Panc1 (cell line): ENCODE data around the gene ACKR4. TPM values are rescaled to one million over a fixed set of nuclear protein-coding genes. Genes with fewer than 3 reads are reported as not detected.

Experiments
- ATAC-seq: fragments of 200-7000 bp; cut with Tn5 transposase; 2 replicates; pipeline ENCODE4 v1.9.1; 2020; ENCODE audit warnings: mild to moderate bottlenecking, moderate library complexity
- BruUV-seq: library from RNA; stranded (reverse); fragments of 400-500 nt; replicated peaks from 2 replicates; lab custom pipeline; 2021; lab: Mats Ljungman, UMichigan
- CTCF ChIA-PET: fragments of 300-600 bp; sonication (Branson Sonifier 250); formaldehyde crosslinking; loops from one replicate; lab custom pipeline; 2022; ENCODE audit warnings: antibody characterized with exemption; lab: Charles Lee
- POLR2A ChIA-PET: fragments of 300-600 bp; sonication (Branson Sonifier 250); formaldehyde crosslinking; loops from one replicate; lab custom pipeline; 2022; ENCODE audit warnings: antibody characterized with exemption; lab: Charles Lee
- DNase-seq: peaks from one replicate; pipeline ENCODE4 v3.0.0-alpha.2; 2010; ENCODE audit warnings: low read depth, low spot score
- H3K27ac ChIP-seq: 2 replicates; pipeline ENCODE4 v1.5.1; 2011; ENCODE audit warnings: mild to moderate bottlenecking, low read length, inconsistent platforms
- H3K27me3 ChIP-seq: fragments of 200-500 bp; sonication (Bioruptor generic); 2 replicates; pipeline ENCODE4 v1.6.0; 2014; ENCODE audit warnings: low read length, inconsistent platforms; ENCODE audit not compliant: control insufficient read depth, insufficient read depth
- H3K36me3 ChIP-seq: fragments of 200-500 bp; sonication (Bioruptor generic); 2 replicates; pipeline ENCODE4 v1.5.1; 2014; ENCODE audit warnings: inconsistent platforms, mild to moderate bottlenecking, low read length, moderate library complexity; ENCODE audit not compliant: control insufficient read depth, insufficient read depth
- H3K4me1 ChIP-seq: 2 replicates; pipeline ENCODE4 v1.5.1; 2011; ENCODE audit warnings: inconsistent platforms, mild to moderate bottlenecking, low read length, moderate library complexity; ENCODE audit not compliant: control insufficient read depth, insufficient read depth
- H3K4me3 ChIP-seq, 2 experiments: 2 replicates each; pipeline ENCODE4 v1.5.1; 2011 to 2012; ENCODE audit warnings: low read depth in 2 of 2, low read length in 2 of 2, mild to moderate bottlenecking in 2 of 2, inconsistent platforms in 1 of 2, moderate library complexity in 1 of 2
- H3K9me3 ChIP-seq: fragments of 200-500 bp; sonication (Bioruptor generic); 2 replicates; pipeline ENCODE4 v1.5.1; 2014; ENCODE audit warnings: low read depth, mild to moderate bottlenecking, inconsistent platforms, low read length, moderate library complexity; ENCODE audit not compliant: control insufficient read depth, insufficient read depth
- POLR2AphosphoS5 ChIP-seq: IDR thresholded peaks from 2 replicates; pipeline ENCODE4 v1.6.1; 2012; ENCODE audit warnings: mild to moderate bottlenecking, low read depth, low read length, moderate library complexity
- SIN3A ChIP-seq: IDR thresholded peaks from 2 replicates; pipeline ENCODE4 v1.6.1; 2012; ENCODE audit warnings: low read depth, mild to moderate bottlenecking, low read length, moderate library complexity, borderline replicate concordance; ENCODE audit not compliant: insufficient read depth
- TCF7L2 ChIP-seq: IDR thresholded peaks from 2 replicates; pipeline ENCODE4 v1.6.1; 2011; ENCODE audit warnings: mild to moderate bottlenecking, low read depth, low read length, inconsistent platforms
- in situ Hi-C: cut with HindIII; loops from 2 replicates; pipeline ENCODE4 v1.10.0; 2016; ENCODE audit warnings: low sequenced_read_pairs, low pct_unique_long_range_greater_than_20kb
- intact Hi-C: fragments of 100-400 bp; cut with micrococcal nuclease; formaldehyde crosslinking; loops from one replicate; pipeline ENCODE4 v1.10.0; 2022; ENCODE audit not compliant: unreplicated experiment
- total RNA-seq: library from RNA; stranded (reverse); gene quantifications from one replicate; pipeline ENCODE4 v1.2.1, GENCODE V29; 2021; ENCODE audit not compliant: unreplicated experiment
- TF ChIP-seq, protein P1 (sequence below): fragments of 450-650 bp; IDR thresholded peaks from 2 replicates; pipeline ENCODE4 v1.5.1; 2017; ENCODE audit warnings: mild to moderate bottlenecking
- TF ChIP-seq, protein P2 (sequence below), 2 experiments: IDR thresholded peaks; 2 replicates each; pipeline ENCODE4 v1.6.1; 2011 to 2012; ENCODE audit warnings: low read depth in 2 of 2, control low read depth in 1 of 2, low read length in 1 of 2, mild to moderate bottlenecking in 1 of 2, moderate library complexity in 1 of 2; ENCODE audit not compliant: insufficient read depth in 1 of 2

The ACKR4 gene
- total RNA-seq, 1 experiment from 2014 or later = not detected

DNA sequence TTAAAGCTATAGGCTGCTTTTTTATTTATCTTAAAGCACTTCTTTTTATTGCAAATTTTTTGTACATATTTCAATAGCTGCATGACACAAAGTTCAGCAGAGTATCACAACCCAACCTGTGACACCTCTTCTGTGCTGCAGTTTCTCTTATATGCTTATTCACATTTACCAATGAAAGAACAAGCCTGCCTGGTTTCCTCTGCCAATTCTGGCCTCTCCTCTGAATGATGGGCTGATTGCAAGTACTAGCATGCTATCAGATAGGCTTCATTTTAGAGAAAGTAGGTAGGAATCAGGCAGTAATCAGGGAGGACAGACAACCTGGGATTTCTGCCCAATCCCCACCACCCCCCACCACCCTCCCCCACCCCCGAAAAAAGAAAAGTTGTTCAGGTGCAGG lies 26.6 kb downstream of the ACKR4 start:
- Histone ChIP-seq H3K36me3 (0 out of 2 replicates have a peak, but pooled peaks cover 2% of the 10 kb centered on the region), H3K27ac (no peak overlapping the region), H3K4me1 (no peaks in the 10 kb centered on the region), H3K9me3 (no peaks in the 10 kb centered on the region), H3K4me3 (no peak overlapping the region), H3K27me3 (no peaks in the 10 kb centered on the region)
- in situ Hi-C loops = no loop called here
- DNase-seq (no peak), ATAC-seq (no peak)
- ChIA-PET POLR2A (no interaction called here), CTCF (no interaction called here)
- no TSS peak for BruUV-seq
- intact Hi-C loops = no loop called here
- TF ChIP-seq, protein P1, sequence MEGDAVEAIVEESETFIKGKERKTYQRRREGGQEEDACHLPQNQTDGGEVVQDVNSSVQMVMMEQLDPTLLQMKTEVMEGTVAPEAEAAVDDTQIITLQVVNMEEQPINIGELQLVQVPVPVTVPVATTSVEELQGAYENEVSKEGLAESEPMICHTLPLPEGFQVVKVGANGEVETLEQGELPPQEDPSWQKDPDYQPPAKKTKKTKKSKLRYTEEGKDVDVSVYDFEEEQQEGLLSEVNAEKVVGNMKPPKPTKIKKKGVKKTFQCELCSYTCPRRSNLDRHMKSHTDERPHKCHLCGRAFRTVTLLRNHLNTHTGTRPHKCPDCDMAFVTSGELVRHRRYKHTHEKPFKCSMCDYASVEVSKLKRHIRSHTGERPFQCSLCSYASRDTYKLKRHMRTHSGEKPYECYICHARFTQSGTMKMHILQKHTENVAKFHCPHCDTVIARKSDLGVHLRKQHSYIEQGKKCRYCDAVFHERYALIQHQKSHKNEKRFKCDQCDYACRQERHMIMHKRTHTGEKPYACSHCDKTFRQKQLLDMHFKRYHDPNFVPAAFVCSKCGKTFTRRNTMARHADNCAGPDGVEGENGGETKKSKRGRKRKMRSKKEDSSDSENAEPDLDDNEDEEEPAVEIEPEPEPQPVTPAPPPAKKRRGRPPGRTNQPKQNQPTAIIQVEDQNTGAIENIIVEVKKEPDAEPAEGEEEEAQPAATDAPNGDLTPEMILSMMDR = no peak
- TF ChIP-seq, protein P2, sequence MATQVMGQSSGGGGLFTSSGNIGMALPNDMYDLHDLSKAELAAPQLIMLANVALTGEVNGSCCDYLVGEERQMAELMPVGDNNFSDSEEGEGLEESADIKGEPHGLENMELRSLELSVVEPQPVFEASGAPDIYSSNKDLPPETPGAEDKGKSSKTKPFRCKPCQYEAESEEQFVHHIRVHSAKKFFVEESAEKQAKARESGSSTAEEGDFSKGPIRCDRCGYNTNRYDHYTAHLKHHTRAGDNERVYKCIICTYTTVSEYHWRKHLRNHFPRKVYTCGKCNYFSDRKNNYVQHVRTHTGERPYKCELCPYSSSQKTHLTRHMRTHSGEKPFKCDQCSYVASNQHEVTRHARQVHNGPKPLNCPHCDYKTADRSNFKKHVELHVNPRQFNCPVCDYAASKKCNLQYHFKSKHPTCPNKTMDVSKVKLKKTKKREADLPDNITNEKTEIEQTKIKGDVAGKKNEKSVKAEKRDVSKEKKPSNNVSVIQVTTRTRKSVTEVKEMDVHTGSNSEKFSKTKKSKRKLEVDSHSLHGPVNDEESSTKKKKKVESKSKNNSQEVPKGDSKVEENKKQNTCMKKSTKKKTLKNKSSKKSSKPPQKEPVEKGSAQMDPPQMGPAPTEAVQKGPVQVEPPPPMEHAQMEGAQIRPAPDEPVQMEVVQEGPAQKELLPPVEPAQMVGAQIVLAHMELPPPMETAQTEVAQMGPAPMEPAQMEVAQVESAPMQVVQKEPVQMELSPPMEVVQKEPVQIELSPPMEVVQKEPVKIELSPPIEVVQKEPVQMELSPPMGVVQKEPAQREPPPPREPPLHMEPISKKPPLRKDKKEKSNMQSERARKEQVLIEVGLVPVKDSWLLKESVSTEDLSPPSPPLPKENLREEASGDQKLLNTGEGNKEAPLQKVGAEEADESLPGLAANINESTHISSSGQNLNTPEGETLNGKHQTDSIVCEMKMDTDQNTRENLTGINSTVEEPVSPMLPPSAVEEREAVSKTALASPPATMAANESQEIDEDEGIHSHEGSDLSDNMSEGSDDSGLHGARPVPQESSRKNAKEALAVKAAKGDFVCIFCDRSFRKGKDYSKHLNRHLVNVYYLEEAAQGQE (IDR thresholded peaks at IDR 0.05; ENCODE audit: insufficient read depth in 1 of 2, low read depth in 2 of 2, low read length in 1 of 2) = no peak
- no peak for TF ChIP-seq POLR2AphosphoS5

DNA sequence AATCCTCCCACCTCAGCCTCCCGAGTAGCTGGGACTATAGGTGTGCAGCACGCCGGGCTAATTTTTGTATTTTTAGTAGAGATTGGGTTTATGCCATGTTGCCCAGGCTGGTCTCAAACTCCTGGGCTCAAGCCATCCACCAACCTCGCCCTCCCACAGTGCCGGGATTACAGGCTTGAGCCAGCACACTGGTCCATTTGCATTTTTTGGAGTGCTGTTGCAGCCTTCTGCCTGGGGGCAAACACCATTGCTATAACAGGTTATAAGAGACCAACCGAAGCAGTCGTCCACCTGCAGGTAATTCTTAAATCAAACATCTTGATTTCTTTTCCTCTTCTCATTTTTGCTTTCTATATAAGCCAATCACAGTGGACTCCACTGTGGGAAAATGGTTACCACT lies 27.7 kb downstream of the ACKR4 start:
- in situ Hi-C loops (no loop called here), intact Hi-C loops (no loop called here)
- CTCF ChIA-PET = no interaction called here
- Histone ChIP-seq H3K27me3 (no peaks in the 10 kb centered on the region), H3K9me3 (no peaks in the 10 kb centered on the region), H3K36me3 (0 out of 2 replicates have a peak, but pooled peaks cover 2% of the 10 kb centered on the region), H3K4me3 (no peak overlapping the region), H3K4me1 (no peaks in the 10 kb centered on the region), H3K27ac (no peak overlapping the region)
- no peak for ATAC-seq
- no TSS peak for BruUV-seq
- DNase-seq = no peak
- TF ChIP-seq TCF7L2 (no peak), POLR2AphosphoS5 (no peak), SIN3A (no peak)
- TF ChIP-seq, protein P1 = no peak
- TF ChIP-seq, protein P2 (IDR thresholded peaks at IDR 0.05; ENCODE audit: insufficient read depth in 1 of 2, low read depth in 2 of 2, low read length in 1 of 2) = no peak
- POLR2A ChIA-PET = no interaction called here
